PC-9 (cell line): ENCODE results near the gene DZIP3.

Experiments used
- CTCF ChIP-seq: fragments of 200-600 bp; sonication (generic); conservative IDR thresholded peaks from 2 replicates; pipeline ENCODE4 v1.6.1; 2017; ENCODE audit warnings: mixed run types, antibody characterized with exemption, mild to moderate bottlenecking, moderate library complexity
- EZH2 ChIP-seq: fragments of 200-600 bp; sonication (generic); IDR thresholded peaks from 2 replicates; pipeline ENCODE4 v1.8.0; 2017; ENCODE audit warnings: antibody characterized with exemption, low read depth

- no peak for TF ChIP-seq CTCF
- no peak for TF ChIP-seq EZH2
These were observed 138.6 kb downstream of the DZIP3 start for GRCh38 chr3:108728105-108728504.
